Erythroblast (primary cell): ENCODE data around the gene KLF7.

Experiments
- GATA1 ChIP-seq: IDR thresholded peaks from 2 replicates; pipeline ENCODE4 v1.6.1; 2011; ENCODE audit warnings: low read depth, mild to moderate bottlenecking, control low read depth, low read length, moderate library complexity
- POLR2A ChIP-seq: IDR thresholded peaks from 2 replicates; pipeline ENCODE4 v1.6.1; 2011; ENCODE audit warnings: mild to moderate bottlenecking, low read length

- TF ChIP-seq POLR2A: no peak
- TF ChIP-seq GATA1: no peak
Measured at GRCh38 chr2:207078186-207078798, 87.5 kb downstream of the KLF7 start.
